ENCODE results near the gene LSMEM2. TPM values are rescaled to one million over a fixed set of nuclear protein-coding genes. Genes with fewer than 3 reads are reported as not detected.
"Not testable (repeated sequence)": the region's sequence is repeated elsewhere in the genome, so short reads cannot be mapped to it uniquely, and the experiment has no call there.

Gene LSMEM2
- total RNA-seq, 1 donor from 2014 or later, result 4.8 TPM

DNA sequence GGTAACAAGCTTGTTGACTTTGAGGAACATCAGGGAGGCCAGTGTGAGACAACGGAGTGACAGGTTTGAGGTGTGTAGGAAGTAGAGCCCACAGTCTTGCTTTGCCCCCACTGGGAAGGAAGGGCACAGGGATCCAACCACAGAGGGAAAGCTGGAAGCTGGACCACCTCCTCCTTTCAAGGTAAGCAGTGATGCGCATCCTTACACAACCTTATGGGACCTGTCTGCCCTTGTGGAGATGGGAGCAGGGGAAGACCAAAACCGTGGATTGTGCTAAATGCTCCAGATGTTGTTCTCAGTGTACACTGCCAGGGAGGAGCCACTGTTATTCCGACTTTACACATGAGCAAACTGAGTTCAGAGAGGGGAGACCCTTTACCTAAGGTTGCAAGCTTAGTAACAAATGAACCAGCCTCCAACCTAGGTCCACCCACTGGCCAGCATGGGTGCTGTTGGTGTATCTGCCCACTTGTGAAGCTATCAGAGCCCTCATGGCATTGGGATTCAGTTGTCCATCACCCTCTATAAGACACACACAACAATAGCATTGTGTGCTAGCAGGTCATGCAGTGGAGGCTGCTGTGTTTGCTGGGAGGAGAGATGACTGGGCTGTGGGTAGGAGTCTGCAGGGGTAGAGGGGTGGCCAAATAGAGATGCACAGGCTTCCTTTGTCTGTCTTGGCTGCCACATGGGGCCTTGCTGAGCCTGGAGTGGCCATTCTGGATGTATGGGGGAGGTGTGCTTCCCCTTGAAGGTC, 586 bp upstream of the LSMEM2 start:
- DNase-seq (ENCODE audit: low spot score), result no peak

DNA sequence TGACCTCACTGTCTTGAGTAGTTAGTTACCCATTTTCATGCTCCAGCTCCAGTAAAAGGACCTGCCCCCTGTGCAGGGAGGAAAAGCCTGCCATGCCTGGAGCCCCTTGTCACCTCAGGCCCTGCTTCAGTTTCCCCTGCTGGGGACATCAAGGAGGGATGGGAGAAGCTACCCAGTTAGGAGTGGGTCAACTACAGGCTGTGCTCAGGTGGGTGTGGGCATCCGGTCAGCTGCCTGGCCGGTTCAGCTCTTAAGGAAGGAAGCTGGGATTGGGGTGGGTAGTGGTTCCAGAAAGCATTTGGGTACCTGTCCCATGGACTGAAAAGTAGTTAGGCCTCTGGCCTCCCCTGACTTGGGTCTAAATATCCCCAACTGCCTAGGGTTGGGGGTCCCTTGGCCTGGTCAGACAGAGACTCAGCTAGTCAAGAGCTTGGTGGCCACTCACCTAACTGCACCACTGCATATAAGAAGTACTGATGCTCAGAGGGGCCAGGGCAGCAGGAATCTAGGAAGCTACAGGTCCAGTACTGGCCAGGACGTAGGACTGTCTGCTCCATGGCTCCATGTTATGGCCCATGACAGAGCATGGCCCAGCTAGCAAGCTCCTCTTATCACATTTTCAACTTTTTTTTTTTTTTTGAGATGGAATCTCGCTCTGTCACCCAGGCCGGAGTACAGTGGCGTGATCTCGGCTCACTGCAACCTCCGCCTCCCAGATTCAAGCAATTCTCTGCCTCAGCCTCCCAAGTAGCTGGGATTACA, 549 bp downstream of the LSMEM2 start:
- no peak for DNase-seq (ENCODE audit: low spot score)

DNA sequence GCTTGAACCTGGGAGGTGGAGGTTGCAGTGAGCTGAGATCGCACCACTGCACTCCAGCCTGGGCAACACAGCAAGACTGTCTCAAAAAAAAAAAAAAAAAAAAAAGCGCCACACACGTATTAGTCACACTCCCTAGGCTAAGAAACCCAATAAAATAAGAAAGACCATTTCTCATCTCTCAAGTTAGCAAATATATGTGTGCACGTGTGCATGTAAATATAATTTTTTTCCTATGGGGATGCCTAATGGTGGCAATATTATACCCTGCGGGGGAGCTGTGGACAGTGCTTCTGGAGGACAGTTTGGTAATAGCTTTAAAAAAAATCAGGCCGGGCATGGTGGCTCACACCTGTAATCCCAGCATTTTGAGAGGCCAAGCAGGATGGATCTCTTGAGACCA, 5.2 kb downstream of the LSMEM2 start:
- not testable (repeated sequence) for DNase-seq (ENCODE audit: low spot score)

DNA sequence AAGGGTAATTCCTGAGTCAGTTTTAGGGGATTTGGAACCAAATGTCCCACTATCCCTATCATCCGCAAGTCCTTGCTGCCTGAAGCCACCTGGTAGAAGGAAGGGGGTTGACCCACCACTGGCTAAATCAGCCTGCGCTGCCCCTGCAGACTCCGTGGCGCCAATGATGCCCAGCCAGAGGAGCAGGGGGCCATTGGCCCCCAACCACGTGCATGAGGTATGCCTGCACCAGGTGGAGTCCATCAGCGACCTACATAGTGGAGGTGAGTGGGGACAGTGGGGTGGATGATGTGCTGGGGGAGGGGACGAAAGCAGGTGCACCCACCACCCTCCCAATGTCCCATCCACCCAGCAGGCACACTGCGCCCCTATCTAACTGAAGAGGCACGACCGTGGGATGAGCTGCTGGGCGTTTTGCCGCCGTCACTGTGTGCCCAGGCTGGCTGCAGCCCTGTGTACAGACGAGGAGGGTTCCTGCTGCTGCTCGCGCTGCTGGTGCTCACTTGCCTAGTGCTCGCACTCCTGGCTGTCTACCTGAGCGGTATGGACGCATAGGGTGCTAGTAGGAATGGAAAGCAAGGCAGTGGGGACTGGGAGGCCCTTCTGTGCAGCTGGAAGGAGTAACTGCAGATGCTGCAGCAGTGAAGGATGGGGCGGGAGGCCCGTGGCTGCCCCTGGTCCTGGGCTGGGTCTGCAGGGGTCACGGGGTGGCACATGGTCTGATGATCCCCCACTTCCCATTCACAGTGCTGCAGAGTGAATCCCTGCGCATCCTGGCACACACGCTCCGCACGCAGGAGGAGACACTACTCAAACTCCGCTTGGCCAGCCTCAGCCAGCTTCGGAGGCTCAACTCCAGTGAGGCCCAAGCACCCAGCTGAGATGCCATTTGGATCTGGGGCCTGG, 7.7 kb downstream of the LSMEM2 start:
- no peak for DNase-seq (ENCODE audit: low spot score)

DNA sequence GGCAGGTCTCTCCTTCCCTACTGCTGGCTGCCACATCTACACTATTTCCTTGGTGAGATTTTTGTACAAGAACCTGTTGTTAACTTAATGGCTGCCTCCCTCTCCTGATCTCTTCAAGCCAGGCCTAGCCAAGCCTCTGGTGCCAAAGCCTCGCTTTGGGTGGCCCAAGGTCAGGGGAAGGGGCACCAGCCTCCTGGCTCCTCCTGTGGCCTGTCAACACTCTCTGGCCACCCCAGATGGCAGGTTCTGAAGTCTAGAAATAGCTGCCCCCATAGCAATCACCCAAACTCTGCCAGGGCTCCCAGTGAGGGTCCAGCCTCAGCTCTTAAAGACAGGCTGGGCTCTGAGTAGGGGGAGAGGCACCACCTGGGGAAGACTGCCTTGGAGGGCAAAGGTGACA, 8.4 kb downstream of the LSMEM2 start:
- no peak for DNase-seq (ENCODE audit: low spot score)

DNA sequence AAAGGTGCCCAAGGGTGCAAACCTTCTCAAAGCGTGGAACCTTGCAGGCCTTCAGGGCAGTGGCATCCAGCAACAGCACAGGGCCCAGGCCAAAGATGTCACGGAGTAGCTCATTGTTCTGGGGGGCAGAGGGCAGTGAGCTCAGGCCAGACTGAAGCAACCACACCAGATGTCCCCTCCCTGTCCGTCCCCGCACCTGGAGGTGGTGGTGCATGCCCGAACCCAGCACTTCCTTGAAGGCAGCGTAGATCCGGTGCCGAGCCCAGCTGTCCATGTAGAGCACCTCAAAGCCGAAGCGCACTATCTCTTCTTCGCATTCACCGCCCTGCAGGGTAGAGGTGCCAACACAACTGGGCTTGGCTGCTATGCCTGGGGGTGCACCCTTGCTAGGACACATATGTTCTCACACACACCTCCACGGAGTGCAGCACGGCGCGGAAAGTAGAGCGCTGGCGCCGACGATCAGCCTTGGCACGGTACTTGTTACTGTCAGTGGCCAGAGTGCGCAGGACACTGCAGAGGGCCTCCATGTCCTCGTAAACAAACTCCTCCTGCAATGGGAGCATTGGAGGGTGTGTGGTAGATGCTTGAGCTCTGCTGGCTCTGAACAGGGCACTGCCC, 9.6 kb downstream of the LSMEM2 start:
- DNase-seq (ENCODE audit: low spot score), result no peak

DNA sequence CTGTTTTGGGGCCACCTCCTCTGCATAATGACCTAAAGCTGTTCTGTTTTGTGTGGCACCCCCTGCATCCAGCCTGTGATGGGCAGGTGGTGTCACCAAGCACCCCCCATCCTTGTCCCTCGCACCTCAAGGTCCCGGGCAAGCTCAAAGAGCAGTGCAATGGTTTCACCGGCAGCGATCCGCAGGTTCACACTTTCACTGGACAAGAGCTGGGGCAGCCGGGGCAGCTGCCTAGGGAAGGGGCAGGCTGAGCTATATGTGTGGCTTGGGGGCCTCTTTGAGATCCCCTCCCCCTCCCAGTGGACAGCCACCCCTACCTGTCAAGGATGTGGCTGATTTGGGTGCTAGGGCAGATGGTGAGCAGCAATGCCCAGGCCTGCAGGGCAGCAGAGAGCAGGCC, 10.2 kb downstream of the LSMEM2 start:
- DNase-seq (ENCODE audit: low spot score), result no peak

DNA sequence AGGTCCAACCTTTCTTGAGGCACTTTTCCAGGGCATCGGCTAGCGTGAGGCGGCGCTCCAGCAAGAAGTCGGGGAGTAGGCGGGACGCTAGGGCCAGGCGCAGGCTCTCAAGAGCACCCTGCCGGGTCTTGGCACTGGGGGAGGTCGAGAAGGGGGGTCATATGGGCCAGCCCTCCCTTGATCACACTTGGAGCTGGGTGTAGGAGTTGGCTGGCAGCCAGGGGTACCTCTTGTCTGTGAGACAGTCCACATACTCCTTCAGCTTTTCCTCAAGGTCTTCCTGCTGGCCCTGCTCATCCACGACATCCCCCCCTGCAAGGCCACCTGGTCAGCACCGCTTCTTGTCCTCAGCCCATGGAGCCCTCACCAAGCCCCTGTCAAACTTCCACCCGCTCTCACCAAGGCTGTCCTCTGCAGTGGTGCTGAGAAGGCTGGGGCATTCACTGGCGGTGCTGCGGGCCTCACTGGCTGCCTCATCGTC, 11.3 kb downstream of the LSMEM2 start:
- DNase-seq (ENCODE audit: low spot score), result no peak

DNA sequence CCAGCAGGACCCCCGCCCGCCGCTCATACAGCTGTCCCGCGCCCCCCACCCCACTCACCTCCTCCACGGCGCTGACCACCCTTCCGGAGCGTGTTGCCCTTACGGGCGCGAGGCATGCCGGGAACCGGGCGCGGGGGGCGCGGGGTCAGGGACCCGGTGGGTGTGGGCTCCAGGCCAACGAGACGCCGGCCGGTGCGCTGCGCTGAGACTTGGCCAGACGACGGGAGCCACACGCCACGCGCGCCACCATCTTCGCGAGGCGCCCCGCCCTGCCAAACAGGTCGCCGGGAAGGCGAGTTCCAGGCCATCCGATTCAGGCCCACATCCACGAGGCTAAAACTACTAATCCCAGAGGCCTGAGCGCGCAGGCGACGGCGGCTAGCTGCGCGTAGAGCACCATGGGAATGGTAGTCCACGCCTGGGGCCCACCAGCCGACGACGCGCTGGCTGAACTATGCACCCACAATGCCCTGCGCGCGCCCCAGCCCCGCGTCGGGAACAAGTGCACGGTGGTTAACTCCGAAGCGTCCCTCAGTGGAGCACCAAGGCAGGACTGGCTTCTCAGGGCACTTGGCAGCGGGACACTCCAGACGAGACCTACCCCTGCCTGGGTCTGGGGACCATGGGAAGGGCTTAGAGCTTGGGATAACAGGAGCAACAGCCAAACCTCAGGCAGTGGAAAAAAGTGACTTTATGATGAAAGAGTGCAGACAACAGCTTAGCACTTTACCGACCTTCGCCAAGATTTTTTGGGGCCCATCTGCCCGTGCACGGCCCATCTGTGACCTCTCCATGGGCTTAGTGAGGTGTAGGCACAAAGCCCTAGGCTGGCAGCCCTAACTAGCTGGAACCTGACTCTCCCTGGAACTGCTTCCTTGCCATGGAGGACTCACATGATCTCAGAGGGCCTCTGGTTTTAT, 13.5 kb downstream of the LSMEM2 start, which contains the start of gene IFRD2:
IFRD2 (minus strand) TSS at position 271 of the 920 bp plus-strand sequence; CDS start at position 116, 155 bp downstream.
- peak; percentile 99 for DNase-seq (ENCODE audit: low spot score)

DNA sequence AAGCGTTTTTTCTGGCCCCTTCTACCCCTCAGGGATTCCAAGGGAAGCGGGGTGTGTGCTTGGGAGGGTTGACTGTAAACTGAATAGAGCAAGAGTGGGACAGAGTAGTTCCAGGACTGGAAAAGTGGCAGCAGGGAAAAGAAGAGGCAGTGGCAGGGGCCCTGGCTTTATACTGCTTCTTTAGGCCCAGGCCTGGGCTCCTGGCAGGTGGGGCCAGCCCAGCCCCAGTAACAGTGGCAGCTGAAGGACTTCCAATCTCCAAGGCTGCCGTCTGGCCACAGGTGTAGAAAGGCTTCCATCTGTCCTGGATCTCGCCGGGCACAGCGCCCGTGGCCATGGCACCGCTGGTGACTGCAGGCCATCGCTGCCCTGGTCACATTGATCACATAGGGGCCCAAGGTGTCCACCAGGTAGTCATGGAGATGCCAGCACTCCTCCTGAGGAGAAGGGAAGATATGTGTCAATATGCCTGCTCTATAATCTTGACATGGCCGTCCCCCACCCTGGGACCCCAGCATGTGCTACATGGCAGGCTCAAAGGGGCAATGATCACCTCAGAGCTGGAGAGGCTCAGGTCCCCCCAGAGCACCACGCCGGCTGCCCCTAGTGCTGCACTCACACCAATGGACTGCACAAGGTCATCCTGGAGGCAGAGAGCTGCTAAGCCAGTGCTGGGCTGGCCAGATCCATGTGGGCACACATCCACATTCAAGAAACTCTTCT, 14.4 kb downstream of the LSMEM2 start:
- DNase-seq (ENCODE audit: low spot score), result no peak

DNA sequence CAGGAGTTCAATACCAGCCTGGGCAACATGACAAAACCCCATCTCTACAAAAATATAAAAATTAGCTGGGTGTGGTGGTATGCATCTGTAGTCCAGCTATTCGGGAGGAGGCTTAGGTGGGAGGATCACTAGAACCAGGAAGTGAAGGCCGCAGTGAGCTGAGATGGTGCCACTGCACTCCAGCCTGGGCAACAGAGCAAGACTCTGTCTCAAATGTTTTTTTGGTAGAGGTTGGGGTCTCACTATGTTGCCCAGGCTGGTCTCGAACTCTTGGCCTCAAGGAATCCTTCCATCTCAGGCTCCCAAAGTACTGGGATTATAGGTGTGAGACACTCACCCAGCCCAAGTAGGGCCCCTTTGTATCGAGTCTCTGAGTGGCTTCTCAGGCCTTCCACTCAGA, 15.2 kb downstream of the LSMEM2 start:
- DNase-seq (ENCODE audit: low spot score), result no peak

DNA sequence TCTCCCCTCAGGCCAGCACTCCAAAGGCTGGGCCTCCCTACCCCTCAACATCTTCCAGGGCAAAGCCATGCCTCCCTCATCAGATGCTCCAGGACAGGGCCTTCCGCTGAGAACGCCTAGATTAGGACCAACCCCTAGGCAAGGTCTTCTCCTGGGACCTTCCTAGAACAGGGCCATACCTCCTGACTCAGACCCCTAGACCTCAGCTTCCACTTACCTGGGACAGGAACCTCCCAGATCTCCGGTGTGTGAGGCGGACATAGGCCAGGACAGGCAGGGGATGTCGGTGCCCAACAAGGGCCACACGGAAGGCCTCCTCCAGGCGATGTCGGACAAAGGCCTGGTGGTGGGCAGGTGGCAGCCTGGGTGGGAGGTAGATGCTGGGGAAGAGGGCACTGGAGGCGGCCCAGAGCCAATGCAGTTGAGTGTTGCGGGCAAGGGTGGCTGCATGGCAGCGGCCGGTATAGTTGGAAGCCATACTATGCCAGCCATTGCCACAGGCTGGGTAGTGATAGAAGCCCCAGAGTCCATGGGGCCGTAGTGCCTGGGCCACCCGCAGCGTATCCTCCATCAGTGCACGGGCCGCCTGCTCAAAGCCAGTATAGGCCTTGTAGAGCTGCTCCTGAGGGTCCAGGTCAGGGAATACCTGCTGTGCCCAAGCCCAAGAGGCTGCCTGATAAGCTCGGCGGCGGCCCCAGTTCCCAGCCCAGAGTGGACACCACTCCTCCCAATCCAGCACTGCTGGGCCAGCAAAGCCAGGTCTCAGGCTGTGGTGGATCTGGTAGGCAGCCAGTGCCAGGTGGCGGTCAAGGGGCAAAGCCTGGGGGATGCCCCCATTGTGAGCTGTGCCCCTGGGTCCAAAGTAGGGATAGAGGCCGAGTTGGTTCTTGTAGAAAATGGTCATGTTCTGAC, 15.9 kb downstream of the LSMEM2 start:
- no peak for DNase-seq (ENCODE audit: low spot score)

DNA sequence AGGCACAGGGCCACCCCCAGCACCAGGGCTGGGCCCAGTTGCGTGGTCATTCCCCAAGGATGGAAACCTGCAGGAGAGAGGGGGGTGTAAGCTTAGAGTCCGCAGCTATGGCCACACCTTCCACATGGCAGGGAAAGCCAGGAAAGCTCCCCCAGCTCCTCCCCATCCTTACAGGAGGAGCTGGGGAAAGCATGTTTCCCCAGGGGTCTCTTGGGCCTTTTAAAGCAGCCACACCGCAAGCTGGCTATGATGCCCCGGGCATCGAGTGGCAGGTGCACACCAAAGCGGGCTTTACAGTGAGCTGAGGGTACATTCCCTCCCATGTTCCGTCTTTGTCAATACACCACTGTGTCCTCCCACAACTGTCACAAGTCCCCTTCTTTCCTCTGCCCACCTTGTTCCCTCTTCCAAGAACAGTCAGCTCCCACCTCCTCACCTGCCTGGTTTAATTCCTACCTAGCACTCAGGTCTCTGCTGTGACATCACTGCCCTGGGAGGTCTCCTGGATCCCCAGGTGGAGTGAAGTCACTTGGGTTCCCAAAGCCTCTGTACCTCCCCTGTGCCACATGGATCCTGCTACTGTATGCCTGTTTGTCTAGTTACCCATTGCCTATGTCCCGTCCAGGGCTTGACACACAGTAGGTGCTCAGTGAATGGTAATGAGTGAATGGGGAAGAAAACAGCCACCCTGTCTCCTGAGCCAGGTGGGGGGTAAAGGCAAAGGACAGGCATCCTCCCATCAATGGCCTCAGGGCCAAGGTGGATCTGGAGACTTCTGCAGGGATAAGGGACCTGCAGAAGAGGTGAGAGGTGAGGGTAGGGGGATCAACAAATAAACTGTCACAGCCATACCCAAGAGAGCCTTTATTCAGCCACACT, 16.9 kb downstream of the LSMEM2 start:
- DNase-seq (ENCODE audit: low spot score), result no peak

DNA sequence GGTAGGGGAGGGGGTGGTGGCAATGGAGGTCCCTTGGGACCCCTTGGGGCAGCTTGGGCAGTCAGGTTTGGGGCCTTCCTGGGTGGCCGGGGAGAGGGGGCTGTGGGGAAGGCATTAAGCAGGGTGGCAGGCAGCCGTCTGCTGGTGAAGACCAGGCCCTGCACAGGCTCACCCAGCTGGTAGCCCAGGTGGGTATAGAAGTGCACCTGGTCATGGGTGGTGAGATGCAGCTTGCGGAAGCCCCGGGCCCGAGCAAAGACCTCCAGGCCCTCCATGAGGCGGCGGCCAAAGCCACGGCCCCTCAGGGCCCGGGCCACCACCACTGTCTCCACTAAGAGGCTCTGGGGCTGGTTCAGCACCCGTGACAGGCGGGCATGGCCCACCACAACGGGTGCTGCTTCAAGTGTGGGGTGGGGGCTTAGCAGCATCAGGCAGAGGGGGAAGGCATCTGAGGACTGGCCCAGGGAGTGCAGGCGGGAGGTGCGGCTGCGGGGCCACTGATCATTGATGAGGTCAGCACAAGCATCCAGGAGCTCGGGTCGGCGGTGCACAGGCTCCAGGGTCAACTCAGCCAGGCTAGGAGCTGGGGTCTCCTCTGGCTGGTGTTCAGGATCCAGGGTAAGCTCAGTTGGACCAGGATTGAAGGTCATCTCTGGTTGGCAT, 18.0 kb downstream of the LSMEM2 start:
- no peak for DNase-seq (ENCODE audit: low spot score)

DNA sequence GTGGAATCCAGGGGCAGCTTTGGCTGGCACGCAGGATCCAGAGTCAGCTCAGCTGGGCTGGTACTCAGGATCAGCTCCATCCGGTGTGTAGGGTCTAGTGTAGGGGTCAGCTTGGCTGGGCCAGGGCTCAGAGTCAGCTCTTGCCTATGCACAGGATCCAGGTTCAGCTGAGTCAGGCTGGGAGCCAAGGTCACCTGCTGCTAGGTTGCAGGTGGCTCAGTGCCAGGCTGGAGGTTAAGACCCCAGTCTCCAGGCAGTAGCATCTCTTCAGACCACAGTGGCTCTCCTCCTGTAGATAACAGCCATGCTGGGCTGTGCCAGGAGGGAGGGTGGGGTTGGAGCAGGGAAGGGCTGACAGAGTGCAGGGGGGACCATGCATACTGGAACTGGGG, 18.5 kb downstream of the LSMEM2 start:
- no peak for DNase-seq (ENCODE audit: low spot score)

DNA sequence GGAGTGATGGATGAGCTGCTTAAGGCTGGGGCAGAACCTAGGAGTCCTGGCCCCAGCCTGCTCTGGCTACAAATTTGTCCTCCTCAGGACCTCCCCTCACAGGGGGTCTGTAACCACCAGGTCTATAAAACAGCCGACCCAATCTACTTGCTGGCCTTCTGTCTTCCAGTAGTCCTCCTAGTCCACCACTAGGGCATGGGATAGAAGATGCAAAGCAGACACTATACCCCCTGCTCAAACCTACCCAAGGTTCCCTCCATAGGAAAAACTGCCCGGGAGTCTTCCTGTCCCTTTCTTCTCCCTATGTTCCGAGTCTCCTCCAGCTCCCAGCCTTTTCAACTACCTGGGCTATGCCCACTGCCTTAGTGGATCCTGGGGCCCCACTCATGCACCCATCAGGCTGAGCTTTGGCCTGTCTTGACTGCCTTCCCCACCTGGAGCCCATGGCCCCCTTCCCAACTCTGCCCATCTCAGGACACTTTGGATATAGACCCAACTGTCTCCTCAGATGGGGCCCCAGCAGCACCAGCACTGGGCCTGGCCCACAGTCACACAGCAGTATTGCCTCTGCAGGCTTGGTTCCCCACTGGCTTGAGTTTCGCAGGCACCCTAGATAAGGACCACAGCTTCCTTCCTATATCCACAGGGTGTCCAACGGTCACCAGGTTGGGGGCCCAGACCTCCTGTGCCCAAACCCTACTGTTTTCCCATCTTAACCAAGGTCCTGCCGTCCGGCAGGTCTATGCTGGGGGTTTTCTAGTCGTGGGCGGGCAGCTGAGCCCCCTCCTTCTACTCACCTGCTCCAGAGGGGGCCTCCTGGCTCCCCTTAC, 19.2 kb downstream of the LSMEM2 start:
- DNase-seq (ENCODE audit: low spot score), result no peak

Measured in umbilical cord (tissue), 2 donors.